Thyroid gland (tissue), 4 donors: ENCODE data around the gene PHLPP1. TPM values are rescaled to one million over a fixed set of nuclear protein-coding genes. Genes with fewer than 3 reads are reported as not detected.
A peak's percentile ranks its signal among the peaks of the same experiment; 100 is the strongest.

Source experiments
- DNase-seq, 2 donors: peaks; one replicate each; pipeline ENCODE4 v3.0.0-alpha.2; 2019
- H3K27ac ChIP-seq, 3 donors: fragments of 200-600 bp; sonication (generic); 1 replicate in 2 of 3; 2 replicates in 1 of 3; pipeline ENCODE4 v1.5.1; 2016 to 2019; ENCODE audit warnings: mild to moderate bottlenecking in 1 of 3, moderate library complexity in 1 of 3
- H3K27me3 ChIP-seq: fragments of 200-600 bp; sonication (generic); one replicate; pipeline ENCODE4 v1.5.1; 2019
- H3K36me3 ChIP-seq, 2 donors: fragments of 200-600 bp; sonication (generic); one replicate each; pipeline ENCODE4 v1.5.1; 2016 to 2019
- H3K4me1 ChIP-seq, 2 donors: fragments of 200-600 bp; sonication (generic); one replicate each; pipeline ENCODE4 v1.5.1; 2017 to 2019
- H3K4me3 ChIP-seq, 3 donors: fragments of 200-600 bp; sonication (generic); replicated peaks in 1 of 3; 1 replicate in 2 of 3; 2 replicates in 1 of 3; pipeline ENCODE4 v1.5.1; 2016; ENCODE audit warnings: mild to moderate bottlenecking in 1 of 3
- H3K9me3 ChIP-seq: fragments of 200-600 bp; sonication (generic); one replicate; pipeline ENCODE4 v1.5.1; 2017
- POLR2A ChIP-seq, 2 donors: fragments of 450-650 bp; IDR thresholded peaks; one replicate each; pipeline ENCODE4 v1.6.1; 2017; ENCODE audit warnings: antibody characterized with exemption in 2 of 2, mild to moderate bottlenecking in 2 of 2, moderate library complexity in 1 of 2
- WGBS, 2 donors: methylation state at CpG; one replicate each; pipeline ENCODE4 v1.1.5; 2017; 5-methylcytosine and 5-hydroxymethylcytosine counted together
- intact Hi-C: fragments of 100-400 bp; cut with DNase I; formaldehyde crosslinking; loops from one replicate; pipeline ENCODE4 v1.15.1; 2023
- small RNA-seq: library from RNA; depleted of rRNA; stranded (forward); fragments of <200 nt; gene quantifications from one replicate; pipeline ENCODE3, GENCODE V24; 2016
- total RNA-seq, 4 donors: library from RNA; depleted of rRNA; stranded (reverse); fragments of >200 nt; gene quantifications; one replicate each; pipeline ENCODE4 v1.2.3, GENCODE V29; 2016
- TF ChIP-seq, protein P1 (sequence below), 6 experiments: fragments of 200-600 bp in 3 of 6; fragments of 450-650 bp in 3 of 6; sonication (generic) in 3 of 6; IDR thresholded peaks; one replicate each; pipeline ENCODE4 v1.5.1; 2016 to 2019; ENCODE audit warnings: antibody characterized with exemption in 6 of 6, mild to moderate bottlenecking in 2 of 6, inconsistent platforms in 1 of 6, moderate library complexity in 1 of 6

PHLPP1 gene
- total RNA-seq, 4 donors from 2014 or later, result 14.6 to 22.7 (median 20.4) TPM

- WGBS, 2 donors, result 71 to 74% methylated on average over 12 of the region's 12 CpGs
- intact Hi-C loops, result loop anchor here (10.0 kb wide), 1 partner anchor 119 kb away; no protein-coding TSS in a partner anchor
Observed at GRCh38 chr18:63025251-63026090, 310.1 kb downstream of the PHLPP1 start.

DNA sequence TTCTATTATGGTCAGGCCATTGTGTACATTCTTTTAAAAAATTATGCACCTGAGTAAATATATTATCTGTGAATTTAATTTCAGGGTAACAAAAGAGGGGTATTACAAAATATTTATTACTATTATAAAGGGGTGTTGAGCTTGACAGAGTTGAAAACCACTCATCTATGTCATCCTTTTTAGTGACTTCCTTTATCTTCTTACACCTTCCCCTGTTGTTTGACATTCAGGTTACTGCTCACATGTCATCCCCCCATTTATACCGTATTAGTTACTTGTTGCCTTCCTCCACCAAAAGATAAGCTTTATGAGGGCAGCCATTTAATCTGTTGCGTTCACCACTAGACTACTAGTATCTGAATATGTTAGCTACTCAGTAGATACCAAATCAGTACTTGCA, 313.0 kb downstream of the PHLPP1 start:
- no peak for DNase-seq
- WGBS, 2 donors, result 93 to 94% methylated on average over 2 of the region's 2 CpGs
- no peaks in the 10 kb centered on the region for H3K36me3 ChIP-seq
- H3K27me3 ChIP-seq, result no peaks in the 10 kb centered on the region
- TF ChIP-seq POLR2A (IDR thresholded peaks at IDR 0.05), result no peak
- TF ChIP-seq, protein P1, sequence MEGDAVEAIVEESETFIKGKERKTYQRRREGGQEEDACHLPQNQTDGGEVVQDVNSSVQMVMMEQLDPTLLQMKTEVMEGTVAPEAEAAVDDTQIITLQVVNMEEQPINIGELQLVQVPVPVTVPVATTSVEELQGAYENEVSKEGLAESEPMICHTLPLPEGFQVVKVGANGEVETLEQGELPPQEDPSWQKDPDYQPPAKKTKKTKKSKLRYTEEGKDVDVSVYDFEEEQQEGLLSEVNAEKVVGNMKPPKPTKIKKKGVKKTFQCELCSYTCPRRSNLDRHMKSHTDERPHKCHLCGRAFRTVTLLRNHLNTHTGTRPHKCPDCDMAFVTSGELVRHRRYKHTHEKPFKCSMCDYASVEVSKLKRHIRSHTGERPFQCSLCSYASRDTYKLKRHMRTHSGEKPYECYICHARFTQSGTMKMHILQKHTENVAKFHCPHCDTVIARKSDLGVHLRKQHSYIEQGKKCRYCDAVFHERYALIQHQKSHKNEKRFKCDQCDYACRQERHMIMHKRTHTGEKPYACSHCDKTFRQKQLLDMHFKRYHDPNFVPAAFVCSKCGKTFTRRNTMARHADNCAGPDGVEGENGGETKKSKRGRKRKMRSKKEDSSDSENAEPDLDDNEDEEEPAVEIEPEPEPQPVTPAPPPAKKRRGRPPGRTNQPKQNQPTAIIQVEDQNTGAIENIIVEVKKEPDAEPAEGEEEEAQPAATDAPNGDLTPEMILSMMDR (IDR thresholded peaks at IDR 0.05), result no peak
- no peaks in the 10 kb centered on the region for H3K9me3 ChIP-seq
- H3K27ac ChIP-seq, result no peak overlapping the region
- intact Hi-C loops, result loop anchor here (10.0 kb wide), 1 partner anchor 116 kb away; no protein-coding TSS in a partner anchor
- H3K4me1 ChIP-seq, result no peaks in the 10 kb centered on the region
- H3K4me3 ChIP-seq, result no peak overlapping the region

More at GRCh38 chr18:63025251-63026090, 310.1 kb downstream of the PHLPP1 start:
- no peaks in the 10 kb centered on the region for H3K9me3 ChIP-seq
- no peaks in the 10 kb centered on the region for H3K27me3 ChIP-seq
- peak; percentile 37 to 51 for DNase-seq
- no peak overlapping the region for H3K27ac ChIP-seq
- TF ChIP-seq, protein P1 (IDR thresholded peaks at IDR 0.05), result peak in 3 of 6 experiments; percentile 20 to 42 (median 33)
- TF ChIP-seq POLR2A (IDR thresholded peaks at IDR 0.05), result no peak
- no peaks in the 10 kb centered on the region for H3K36me3 ChIP-seq
- H3K4me1 ChIP-seq, result no peaks in the 10 kb centered on the region
- no peak overlapping the region for H3K4me3 ChIP-seq

Small RNA genes lying within 50 kb of the gene (small RNA-seq; reads per million reads assigned to genes)
- gene RNU6-142P, result not detected

Other genes with a start within 250 kb of the PHLPP1 start
- gene ZCCHC2, start 192.5 kb upstream of the PHLPP1 start, total RNA-seq, result 10 to 100 TPM; 20.1 to 28.5 (median 24.9) TPM